ENCODE measurements around the gene SUPT20HL1.
"Not testable (repeated sequence)": the region's sequence is repeated elsewhere in the genome, so short reads cannot be mapped to it uniquely, and the experiment has no call there.

The SUPT20HL1 gene

GRCh38 chrX:24343719-24344118 lies 16.7 kb upstream of the SUPT20HL1 start:
- Mint-ChIP-seq H3K9me3 (no peaks in the 10 kb centered on the region), H3K4me1 (peaks cover 10% of the 10 kb centered on the region), H3K36me3 (no peaks in the 10 kb centered on the region), H3K27ac (no peak overlapping the region), H3K4me3 (no peak overlapping the region)
- ATAC-seq (no peak), DNase-seq (ENCODE audit: low spot score in 2 of 2) (no peak)

GRCh38 chrX:24347881-24348280 lies 12.6 kb upstream of the SUPT20HL1 start:
- DNase-seq (ENCODE audit: low spot score in 2 of 2) (no peak), ATAC-seq (no peak)
- Mint-ChIP-seq H3K36me3 (no peaks in the 10 kb centered on the region), H3K4me3 (no peak overlapping the region), H3K4me1 (no peaks in the 10 kb centered on the region), H3K27ac (no peak overlapping the region), H3K9me3 (no peaks in the 10 kb centered on the region)

GRCh38 chrX:24350217-24350616 lies 10.2 kb upstream of the SUPT20HL1 start:
- Mint-ChIP-seq H3K9me3 (no peaks in the 10 kb centered on the region), H3K4me3 (no peak overlapping the region), H3K27ac (no peak overlapping the region), H3K4me1 (no peaks in the 10 kb centered on the region), H3K36me3 (no peaks in the 10 kb centered on the region)
- ATAC-seq (no peak), DNase-seq (ENCODE audit: low spot score in 2 of 2) (no peak)

- H3K36me3 Mint-ChIP-seq, result no peaks in the 10 kb centered on the region
- DNase-seq (ENCODE audit: low spot score in 2 of 2) (no peak), ATAC-seq (no peak)
- H3K9me3 Mint-ChIP-seq, result no peaks in the 10 kb centered on the region
- H3K27ac Mint-ChIP-seq, result no peak overlapping the region
- H3K4me1 Mint-ChIP-seq, result no peaks in the 10 kb centered on the region
- H3K4me3 Mint-ChIP-seq, result no peak overlapping the region
These were observed 5.3 kb upstream of the SUPT20HL1 start for GRCh38 chrX:24355095-24355494.

GRCh38 chrX:24357106-24357505 lies 3.3 kb upstream of the SUPT20HL1 start:
- ATAC-seq (no peak), DNase-seq (ENCODE audit: low spot score in 2 of 2) (no peak)
- no peak overlapping the region for H3K27ac Mint-ChIP-seq
- H3K4me1 Mint-ChIP-seq, result no peaks in the 10 kb centered on the region
- no peak overlapping the region for H3K4me3 Mint-ChIP-seq
- no peaks in the 10 kb centered on the region for H3K9me3 Mint-ChIP-seq
- no peaks in the 10 kb centered on the region for H3K36me3 Mint-ChIP-seq

GRCh38 chrX:24362089-24362745 lies 1.8 kb downstream of the SUPT20HL1 start:
- not testable (repeated sequence) for DNase-seq (ENCODE audit: low spot score in 2 of 2); H3K4me1 Mint-ChIP-seq; H3K36me3 Mint-ChIP-seq; H3K9me3 Mint-ChIP-seq; H3K27ac Mint-ChIP-seq; ATAC-seq; H3K4me3 Mint-ChIP-seq

GRCh38 chrX:24363432-24364181 lies 3.2 kb downstream of the SUPT20HL1 start:
- not testable (repeated sequence) for H3K27ac Mint-ChIP-seq; DNase-seq (ENCODE audit: low spot score in 2 of 2); H3K4me3 Mint-ChIP-seq; H3K9me3 Mint-ChIP-seq; H3K4me1 Mint-ChIP-seq; H3K36me3 Mint-ChIP-seq
- peak; percentile 40 for ATAC-seq

- Mint-ChIP-seq H3K27ac (no peak overlapping the region), H3K36me3 (no peaks in the 10 kb centered on the region), H3K9me3 (no peaks in the 10 kb centered on the region), H3K4me1 (no peaks in the 10 kb centered on the region), H3K4me3 (no peak overlapping the region)
- DNase-seq (ENCODE audit: low spot score in 2 of 2), result no peak
- no peak for ATAC-seq
These were observed 3.9 kb downstream of the SUPT20HL1 start for GRCh38 chrX:24364326-24364725.

- no peaks in the 10 kb centered on the region for H3K9me3 Mint-ChIP-seq
- ATAC-seq (no peak), DNase-seq (ENCODE audit: low spot score in 2 of 2) (no peak)
- H3K4me1 Mint-ChIP-seq, result no peaks in the 10 kb centered on the region
- H3K27ac Mint-ChIP-seq, result no peak overlapping the region
- H3K4me3 Mint-ChIP-seq, result no peak overlapping the region
- H3K36me3 Mint-ChIP-seq, result no peaks in the 10 kb centered on the region
These were observed 4.6 kb downstream of the SUPT20HL1 start for GRCh38 chrX:24364851-24365538.

- H3K4me1 Mint-ChIP-seq; DNase-seq (ENCODE audit: low spot score in 2 of 2); H3K36me3 Mint-ChIP-seq; H3K27ac Mint-ChIP-seq; H3K4me3 Mint-ChIP-seq; H3K9me3 Mint-ChIP-seq; ATAC-seq: not testable (repeated sequence)
These were observed 6.4 kb downstream of the SUPT20HL1 start for GRCh38 chrX:24366762-24367400.

- Mint-ChIP-seq H3K4me3 (no peak overlapping the region), H3K36me3 (no peaks in the 10 kb centered on the region), H3K4me1 (peaks cover 9% of the 10 kb centered on the region), H3K9me3 (no peaks in the 10 kb centered on the region), H3K27ac (no peak overlapping the region)
- ATAC-seq (no peak), DNase-seq (ENCODE audit: low spot score in 2 of 2) (no peak)
These were observed 9.4 kb downstream of the SUPT20HL1 start for GRCh38 chrX:24369816-24370215.

GRCh38 chrX:24371391-24371972 lies 11.0 kb downstream of the SUPT20HL1 start:
- Mint-ChIP-seq H3K4me1 (peaks cover 9% of the 10 kb centered on the region), H3K27ac (no peak overlapping the region), H3K4me3 (peak overlapping the region; percentile 52), H3K9me3 (no peaks in the 10 kb centered on the region), H3K36me3 (no peaks in the 10 kb centered on the region)
- peak; percentile 33 to 61 for DNase-seq (ENCODE audit: low spot score in 2 of 2)
- peak; percentile 81 for ATAC-seq

GRCh38 chrX:24372021-24372763 lies 11.8 kb downstream of the SUPT20HL1 start:
- no peak overlapping the region for H3K4me3 Mint-ChIP-seq
- no peaks in the 10 kb centered on the region for H3K9me3 Mint-ChIP-seq
- no peak for DNase-seq (ENCODE audit: low spot score in 2 of 2)
- no peak for ATAC-seq
- H3K27ac Mint-ChIP-seq, result no peak overlapping the region
- H3K36me3 Mint-ChIP-seq, result no peaks in the 10 kb centered on the region
- H3K4me1 Mint-ChIP-seq, result peaks cover 9% of the 10 kb centered on the region

- H3K4me3 Mint-ChIP-seq, result no peak overlapping the region
- no peaks in the 10 kb centered on the region for H3K9me3 Mint-ChIP-seq
- peaks cover 9% of the 10 kb centered on the region for H3K4me1 Mint-ChIP-seq
- no peaks in the 10 kb centered on the region for H3K36me3 Mint-ChIP-seq
- ATAC-seq (no peak), DNase-seq (ENCODE audit: low spot score in 2 of 2) (no peak)
- H3K27ac Mint-ChIP-seq, result no peak overlapping the region
These were observed 15.2 kb downstream of the SUPT20HL1 start for GRCh38 chrX:24375600-24376131.

Data from stimulated activated effector memory CD8-positive, alpha-beta T cell treated with anti-CD3 and anti-CD28 coated beads, Interleukin-12 subunit alpha, Interleukin-12 subunit beta, amount 100 ng/mL, for 72 hours (primary cell).